ENCODE results near the gene KLF2.
"Not testable (repeated sequence)": the region's sequence is repeated elsewhere in the genome, so short reads cannot be mapped to it uniquely, and the experiment has no call there.

Gene KLF2
- total RNA-seq = 4.2 to 176 reads per million in 2 experiments

DNA sequence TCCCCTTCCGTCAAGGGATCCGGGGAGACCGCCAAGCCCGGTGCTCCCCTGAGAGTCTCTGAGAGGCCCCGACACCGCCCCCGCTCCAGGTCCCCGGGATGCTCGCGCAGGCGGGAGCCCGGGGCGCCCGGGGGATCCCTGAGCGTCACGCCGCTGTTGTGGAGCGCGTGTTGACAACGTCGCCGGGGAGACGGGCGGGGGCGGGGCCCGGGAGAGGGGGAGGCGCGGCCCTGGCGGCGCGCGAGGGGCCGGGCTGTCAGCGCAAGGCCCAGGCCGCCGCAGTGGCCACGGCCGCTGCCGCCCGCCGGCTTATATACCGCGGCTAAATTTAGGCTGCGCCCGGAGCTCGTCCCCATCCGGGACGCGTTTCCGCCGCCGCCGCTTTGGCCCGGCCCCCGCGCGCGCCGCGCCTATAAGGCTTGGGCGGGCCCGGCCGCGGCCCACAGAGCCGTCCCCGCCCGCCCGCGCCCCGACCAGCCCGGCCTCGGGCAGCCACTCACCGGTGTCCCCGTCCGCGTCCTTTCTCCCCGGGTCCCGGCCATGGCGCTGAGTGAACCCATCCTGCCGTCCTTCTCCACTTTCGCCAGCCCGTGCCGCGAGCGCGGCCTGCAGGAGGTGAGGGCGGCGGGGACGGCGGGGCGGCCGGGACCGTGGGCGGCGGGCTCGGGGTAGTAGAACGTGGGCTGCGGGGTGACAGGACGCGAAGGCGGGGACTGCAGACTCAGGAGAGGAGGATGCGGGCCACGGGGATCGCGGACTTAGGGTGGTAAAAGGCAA is at the start of gene KLF2:
Gene KLF2, plus strand, starts transcription at position 443 of the 777 bp plus-strand sequence. Its CDS starts 98 bp downstream, at position 541.
- DNase-seq (ENCODE audit: low read depth) = peak; percentile 94

DNA sequence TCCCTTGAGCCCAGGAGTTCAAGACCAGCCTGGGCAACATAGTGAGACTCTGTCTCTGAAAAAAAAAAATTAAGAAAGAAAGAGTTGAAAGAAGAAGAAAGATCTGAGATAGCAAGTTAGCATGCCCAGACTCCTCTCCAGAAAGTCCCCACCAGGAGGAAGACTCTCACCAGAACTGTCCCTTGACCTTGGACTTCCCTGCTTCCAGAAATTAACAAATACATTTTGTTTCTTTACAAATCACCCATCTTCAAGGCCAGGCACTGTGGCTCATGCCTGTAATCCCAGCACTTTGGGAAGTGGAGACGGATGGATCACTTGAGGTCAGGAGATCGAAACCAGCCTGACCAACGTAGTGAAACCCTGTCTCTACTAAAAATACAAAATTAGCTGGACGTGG is 44.3 kb upstream of the KLF2 start:
- no peak for DNase-seq (ENCODE audit: low read depth)

DNA sequence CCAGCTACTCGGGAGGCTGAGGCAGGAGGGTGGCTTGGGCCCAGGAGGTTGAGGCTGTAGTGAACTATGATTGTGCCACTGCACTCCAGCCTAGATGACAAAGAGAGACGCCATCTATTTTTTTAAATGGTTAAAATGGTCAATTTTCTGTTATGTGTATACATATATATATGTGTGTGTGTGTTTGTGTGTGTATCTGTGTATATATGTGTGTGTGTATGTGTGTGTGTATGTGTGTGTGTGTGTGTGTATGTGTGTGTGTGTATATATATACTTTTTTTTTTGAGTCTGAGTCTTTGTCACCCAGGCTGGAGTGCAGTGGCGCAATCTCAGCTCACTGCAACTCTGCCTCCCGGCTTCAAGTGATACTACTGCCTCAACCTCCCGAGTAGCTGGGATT is 42.9 kb upstream of the KLF2 start:
- DNase-seq (ENCODE audit: low read depth) = no peak

DNA sequence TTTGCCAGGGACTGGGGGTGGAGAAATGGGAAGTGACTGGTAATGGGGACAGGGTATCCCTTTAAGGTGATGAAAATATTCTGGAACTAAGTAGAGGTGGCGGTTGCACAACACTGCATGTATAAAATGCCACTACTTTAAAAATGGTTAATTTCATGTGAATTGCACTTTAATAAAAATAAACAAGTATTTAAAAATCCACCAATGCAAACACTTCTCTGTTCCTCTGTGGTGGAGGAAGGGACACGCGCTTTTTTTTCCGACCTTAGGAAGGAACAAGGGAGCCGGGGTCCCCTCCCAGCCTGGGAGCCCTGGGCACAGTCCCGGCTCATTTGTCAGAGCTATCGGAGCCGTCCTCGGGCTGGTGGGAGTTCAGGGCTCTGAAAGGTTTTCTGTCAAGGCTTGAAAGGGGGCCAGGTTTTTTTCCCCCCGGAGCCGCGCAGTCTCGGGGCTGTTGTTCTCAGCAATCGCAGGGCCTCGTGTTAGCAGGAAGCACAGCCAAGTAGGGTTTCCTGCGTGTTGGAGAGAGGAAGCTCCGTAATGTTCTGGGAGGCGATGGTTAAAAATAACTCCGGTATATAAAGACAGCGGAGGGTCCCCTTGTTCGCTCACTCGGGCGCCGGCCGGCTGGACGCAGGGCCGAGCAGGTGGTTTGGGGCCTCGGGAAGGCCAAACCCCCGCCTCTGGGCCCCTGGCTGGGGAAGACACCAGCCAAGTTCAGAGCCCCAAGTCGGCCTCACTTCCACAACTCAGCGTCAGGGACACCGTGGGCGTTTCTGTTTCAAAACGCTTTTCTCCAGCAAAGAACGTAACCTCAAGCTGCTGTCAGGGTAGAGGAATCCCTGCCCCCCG is 41.2 kb upstream of the KLF2 start:
- DNase-seq (ENCODE audit: low read depth) = peak; percentile 17

DNA sequence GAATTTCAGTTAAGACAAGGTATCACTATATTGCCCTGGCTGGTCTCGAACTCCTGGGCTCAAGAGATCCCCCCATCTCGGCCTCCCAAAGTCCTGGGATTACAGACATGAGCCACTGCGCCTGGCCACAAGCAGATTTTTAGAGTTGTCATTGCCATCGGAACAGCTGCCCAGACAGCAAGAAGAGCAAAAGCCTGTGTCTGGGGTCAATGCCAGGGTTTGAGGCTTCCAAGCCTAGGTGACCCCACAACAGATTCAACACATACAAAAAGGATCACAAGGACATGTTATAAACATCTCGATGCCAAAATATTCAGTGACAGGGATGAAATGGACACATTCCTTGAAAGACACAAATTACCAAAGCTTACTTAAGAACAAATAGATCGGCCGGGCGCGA is 40.1 kb upstream of the KLF2 start:
- DNase-seq (ENCODE audit: low read depth) = no peak

DNA sequence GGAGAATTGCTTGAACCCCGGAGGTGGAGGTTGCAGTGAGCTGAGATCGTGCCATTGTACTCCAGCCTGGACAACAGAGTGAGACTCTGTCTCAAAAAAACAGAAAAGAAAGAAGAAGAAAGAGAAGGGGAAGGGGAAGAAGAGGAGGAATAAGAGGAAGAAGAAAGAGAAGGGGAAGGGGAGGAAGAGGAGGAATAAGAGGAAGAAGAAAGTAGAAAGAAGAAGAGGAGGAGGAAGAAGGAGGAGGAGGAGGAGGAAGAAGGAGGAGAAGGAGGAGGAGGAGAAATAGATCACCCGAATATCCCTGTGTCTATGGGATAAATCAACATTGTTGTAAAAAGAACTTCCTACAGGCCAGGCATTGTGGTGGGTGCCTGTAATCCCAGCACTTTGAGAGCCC is 39.5 kb upstream of the KLF2 start:
- DNase-seq (ENCODE audit: low read depth) = not testable (repeated sequence)

DNA sequence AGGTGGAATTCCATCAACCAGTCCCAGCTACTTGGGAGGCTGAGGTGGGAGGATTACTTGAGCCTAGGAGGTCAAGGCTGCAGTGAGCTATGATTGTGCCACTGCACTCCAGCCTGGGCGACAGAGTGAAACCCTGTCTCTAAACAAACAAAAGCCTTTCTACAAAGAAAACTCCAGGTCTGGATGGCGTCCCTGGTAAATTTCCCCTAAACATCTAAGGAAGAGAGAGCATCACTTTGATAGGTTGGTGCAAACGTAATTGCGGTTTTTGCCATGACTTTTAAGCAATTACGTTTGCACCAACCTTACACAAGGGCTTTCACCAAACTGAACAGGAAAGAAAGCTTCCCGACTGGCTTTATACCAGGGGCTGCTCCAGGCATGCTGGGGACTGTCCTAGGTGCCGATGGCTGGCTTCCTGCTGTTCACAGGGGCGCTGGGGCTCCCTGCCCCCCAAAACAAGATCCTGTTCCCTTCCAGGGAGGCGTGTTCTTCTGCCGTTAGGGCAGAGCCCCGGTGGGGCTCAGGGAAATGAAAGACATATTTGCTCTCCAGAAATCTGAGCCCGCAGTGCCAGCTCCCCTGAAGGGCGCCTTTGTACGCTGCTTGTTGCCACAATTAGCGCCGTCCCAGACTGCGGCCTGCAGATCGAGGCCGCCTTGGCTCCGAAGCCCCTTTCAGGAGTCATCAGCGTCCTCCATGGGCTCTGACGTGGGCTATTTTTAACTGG is 38.7 kb upstream of the KLF2 start:
- DNase-seq (ENCODE audit: low read depth) = no peak

DNA sequence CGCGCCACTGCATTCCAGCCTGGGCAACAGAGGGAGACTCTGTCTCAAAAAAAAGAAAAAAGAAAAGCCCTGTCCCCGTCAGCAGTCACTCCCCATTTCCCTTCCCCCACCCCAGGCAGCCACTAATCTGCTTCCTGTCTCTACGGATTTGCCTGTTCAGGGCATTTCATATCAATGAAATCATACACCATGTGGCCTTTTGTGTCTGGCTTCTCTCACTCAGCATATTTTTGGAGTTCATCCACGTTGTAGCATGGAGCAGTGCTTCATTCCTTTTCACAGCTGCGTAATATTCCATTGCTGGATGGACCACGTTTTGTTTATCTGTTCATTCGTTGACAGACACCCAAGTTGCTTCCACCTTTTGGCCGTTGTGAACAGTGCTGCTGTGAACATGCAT is 36.1 kb upstream of the KLF2 start:
- DNase-seq (ENCODE audit: low read depth) = no peak

DNA sequence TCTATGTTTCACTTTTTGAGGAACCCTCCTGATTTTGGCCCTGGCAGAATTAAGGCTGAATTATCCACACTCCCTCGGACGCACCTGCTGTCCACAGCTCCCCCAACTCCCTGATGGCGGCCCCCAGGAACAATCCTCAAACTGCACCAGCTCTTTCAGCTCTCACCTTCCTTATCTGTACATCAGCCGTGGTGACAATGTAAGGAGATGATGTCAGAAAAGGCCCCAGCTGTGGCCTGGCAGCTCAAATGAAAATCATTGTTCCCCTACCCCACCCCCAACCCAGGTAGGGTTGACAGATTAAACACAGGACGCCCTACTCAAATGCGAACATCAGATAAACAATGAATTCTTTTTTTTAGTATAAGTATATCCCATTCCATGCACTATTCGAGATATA is 35.0 kb upstream of the KLF2 start:
- DNase-seq (ENCODE audit: low read depth) = no peak

DNA sequence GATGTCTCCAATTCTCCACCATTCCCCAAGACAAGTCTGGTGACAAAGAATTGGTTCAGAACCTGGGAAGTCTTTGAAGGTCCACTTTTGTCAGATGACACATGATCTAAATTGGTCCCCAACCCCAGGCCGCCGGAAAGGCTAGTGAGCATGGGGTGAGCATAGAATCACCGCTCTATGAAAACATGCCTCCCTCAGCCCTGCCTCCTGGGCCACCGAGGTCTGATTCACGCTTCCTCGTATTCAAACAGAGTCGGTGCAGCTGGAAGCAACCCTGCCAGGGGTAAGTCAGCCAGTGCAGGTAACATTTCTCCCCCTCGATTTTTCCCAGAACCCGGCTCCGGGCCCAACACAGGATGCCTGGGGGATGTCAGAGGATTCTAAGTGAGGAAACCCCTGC is 33.9 kb upstream of the KLF2 start:
- DNase-seq (ENCODE audit: low read depth) = no peak

DNA sequence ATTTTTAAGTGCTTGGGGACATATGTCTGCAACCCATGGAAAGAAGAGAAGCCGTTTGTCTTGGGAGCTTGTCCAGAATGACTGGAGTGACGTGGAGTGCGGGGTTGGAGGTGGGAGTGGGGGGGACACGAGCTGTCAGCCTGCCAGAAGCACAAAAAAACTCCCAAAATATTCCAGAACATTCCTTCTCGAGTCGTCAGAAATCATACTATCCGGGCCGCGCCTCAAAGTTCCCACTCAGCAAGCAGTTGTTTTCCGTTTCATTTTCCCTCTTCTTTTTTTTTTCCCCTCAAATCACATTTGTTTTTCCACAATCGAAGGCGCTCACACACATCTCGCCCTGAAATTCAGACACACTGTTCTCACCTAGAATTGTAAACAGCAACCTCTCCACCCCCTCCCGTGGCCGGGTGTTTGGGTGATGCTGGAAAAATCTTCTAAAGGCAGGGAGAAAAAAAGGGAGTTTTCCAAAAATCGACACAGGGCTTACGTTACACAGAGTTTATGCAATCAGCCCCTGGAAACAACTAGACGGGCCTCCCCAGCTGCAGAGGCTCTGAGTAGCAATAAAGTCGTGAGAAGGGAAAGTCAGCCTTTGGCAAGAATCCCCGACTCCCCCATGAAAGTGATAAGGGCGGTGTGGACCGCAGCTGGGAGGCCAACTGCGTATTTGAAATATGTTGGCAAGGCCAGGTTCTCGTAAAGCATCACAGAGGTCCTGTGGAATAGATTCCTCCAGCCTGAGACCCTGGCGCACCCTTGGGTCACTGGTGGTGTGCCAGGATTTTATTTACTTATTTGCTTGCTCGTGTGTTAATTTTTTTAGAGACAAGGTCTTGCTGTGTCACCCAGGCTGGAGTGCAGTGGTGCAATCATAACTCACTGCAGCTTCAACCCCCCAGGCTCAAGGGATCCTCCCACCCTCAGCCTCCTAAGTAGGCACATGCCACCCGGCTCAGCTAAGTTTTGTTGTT is 31.2 kb upstream of the KLF2 start:
- no peak for DNase-seq (ENCODE audit: low read depth)

DNA sequence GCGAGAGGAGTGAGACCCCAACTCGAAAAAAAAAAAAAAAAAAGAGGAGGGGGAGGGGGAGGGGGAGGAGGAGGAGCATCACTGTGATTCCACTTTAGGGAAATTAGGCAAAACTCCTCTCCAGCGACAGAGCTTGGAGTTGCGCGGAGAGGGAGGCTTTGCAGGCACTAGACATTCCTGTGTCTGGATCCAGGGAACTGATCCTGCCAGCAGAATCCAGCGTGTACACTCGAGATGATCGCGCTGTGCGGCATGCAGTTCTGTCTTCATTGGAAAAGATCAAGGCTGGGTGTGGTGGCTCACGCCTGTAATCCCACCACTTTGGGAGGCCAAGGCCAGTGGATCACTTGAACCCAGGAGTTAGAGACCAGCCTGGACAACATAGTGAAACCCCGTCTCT is 29.6 kb upstream of the KLF2 start:
- no peak for DNase-seq (ENCODE audit: low read depth)

DNA sequence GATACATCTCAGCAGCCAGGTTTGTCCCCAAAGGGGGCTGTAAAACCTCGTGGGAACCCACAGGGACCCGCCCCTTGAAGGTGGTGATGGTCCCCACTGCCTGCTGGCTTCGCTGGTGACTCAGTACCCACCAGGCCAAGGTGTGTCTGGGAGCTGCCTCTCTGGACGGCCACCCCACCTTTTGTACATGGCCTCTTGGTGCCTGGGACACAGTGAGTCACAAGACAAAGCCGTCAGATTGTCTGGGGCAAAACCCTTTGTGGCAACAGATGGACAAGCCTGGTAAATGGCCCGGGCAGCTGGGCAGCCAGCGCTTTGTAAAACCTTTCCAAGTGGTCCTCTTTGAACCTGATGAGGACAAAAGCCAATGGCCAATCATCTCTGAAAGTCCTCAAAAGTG is 27.9 kb upstream of the KLF2 start:
- no peak for DNase-seq (ENCODE audit: low read depth)

DNA sequence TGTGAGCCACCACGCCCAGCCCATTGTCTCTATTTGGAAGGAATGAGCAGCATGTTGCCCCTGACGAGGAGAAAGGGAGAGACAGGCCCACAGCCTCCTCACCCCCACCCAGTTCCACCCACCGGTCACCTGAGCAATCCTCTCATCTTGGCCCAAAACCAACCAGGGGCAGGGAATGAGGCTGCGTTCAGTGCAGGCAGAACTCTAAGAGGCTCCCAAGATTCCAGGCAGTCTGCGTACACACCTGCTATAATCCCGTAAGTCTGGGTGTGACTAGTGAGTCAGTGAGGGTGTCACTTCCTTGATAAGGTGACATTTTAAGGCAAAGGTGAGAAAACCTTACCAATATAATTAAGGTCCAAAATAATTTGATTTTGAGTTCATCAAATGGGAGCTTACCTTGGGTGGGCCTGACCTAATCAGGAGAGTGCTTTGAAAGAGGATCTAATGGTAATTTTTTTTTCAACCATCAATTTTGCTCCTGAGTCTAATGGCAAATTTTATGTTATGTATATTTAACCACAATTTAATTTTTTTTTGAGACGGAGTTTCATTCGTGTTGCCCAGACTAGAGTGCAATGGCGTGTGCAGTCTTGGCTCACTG is 26.9 kb upstream of the KLF2 start:
- DNase-seq (ENCODE audit: low read depth) = no peak

DNA sequence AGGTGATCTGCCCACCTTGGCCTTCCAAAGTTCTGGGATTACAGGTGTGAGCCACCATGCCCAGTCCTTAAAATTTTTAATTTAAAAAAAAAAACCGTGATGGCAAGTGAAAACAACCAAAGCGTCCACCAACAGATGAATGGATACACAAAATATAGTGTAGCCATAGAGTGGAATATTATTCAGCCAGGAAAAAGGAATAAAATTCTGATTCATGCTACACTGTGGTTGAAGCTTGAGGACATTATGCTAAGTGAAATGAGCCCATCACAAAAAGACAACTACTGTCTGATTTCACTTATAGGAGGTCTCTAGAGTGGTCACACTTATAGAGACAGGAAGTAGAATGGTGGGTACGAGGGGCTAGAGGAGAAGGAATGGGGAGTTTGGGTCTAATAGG is 26.3 kb upstream of the KLF2 start:
- DNase-seq (ENCODE audit: low read depth) = no peak

DNA sequence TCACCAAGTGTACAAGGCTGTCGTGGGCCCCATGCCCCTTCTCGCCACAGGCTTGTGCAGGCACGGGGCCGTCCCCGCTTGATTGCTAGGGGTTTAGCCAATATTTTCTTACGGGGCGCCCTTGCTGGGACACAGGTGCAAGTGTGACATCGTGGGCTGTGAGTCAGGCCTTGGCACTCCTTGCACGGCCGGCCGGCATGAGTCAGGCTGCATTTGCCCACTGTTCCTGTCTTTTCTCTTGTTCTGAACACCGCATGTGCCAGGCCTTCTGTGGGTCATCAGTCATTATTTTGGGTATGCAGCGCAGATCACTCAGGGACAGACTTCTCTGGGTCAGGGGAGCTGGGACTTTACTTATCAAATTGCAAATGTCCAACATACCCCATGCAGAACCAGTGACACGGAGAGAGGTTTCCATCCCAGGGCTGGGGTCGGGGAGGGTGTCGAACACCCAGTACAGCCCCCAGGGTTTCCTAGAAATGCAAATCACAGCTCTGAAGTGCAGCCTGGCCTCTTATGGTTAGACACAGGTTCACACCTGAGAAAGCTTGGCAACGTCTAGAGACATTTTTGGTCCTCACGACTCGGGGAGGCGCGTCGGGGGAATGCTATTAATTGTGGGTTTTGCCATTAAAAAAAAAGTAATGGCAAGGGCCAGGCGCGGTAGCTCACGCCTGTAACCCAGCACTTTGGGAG is 22.5 kb upstream of the KLF2 start:
- no peak for DNase-seq (ENCODE audit: low read depth)

DNA sequence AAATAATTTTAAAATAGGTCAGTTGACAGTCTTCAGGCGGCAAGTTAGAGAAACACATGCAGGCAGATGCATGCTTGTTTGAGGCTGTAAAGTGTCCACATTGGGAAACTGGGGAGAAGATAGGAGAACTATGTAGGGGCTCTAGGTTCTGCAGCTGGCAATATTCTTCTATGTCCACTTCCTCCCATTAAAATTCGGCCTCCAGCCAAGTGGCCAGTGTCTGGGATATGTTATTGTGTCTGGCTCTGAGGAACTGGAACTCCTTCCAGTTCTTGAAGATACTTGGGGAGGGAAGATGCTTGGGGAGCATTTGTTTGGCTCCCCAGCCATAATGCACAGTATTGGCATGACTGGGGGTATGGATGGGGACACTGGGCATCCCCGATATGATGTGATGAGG is 20.9 kb upstream of the KLF2 start:
- no peak for DNase-seq (ENCODE audit: low read depth)

DNA sequence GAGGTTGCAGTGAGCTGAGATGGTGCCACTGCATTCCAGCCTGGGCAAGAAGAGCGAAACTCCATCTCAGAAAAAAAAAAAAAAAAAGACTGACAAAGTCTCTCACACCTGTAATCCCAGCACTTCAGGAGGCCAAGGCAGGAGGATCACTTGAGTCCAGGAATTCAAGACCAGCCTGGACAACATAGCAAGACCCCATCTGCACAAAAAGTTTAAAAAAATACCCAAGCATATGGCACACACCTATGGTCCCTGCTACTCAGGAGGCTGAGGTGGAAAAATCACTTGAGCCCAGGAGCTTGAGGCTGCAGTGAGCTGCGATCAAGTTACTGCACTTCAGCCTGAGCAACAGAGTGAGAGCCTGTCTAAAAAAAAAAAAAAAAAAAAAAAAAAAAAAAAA is 20.1 kb upstream of the KLF2 start:
- not testable (repeated sequence) for DNase-seq (ENCODE audit: low read depth)

DNA sequence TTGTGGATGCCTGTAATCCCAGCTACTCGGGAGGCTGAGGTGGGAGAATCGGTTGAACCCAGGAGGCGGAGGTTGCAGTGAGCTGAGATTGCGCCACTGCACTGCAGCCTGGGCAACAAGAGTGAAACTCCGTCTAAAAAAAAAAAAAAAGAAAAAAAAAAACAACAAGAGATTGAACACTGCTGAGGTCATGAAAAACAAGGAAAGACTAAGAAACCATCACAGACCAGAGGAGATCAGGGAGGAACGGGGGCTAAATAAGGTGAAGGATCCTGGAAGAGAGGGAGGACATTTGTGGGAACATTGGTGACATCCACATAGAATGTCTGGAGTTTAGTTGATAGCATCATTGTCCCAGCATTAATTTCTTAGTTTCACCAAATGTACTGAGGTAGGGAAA is 19.6 kb upstream of the KLF2 start:
- DNase-seq (ENCODE audit: low read depth) = not testable (repeated sequence)

DNA sequence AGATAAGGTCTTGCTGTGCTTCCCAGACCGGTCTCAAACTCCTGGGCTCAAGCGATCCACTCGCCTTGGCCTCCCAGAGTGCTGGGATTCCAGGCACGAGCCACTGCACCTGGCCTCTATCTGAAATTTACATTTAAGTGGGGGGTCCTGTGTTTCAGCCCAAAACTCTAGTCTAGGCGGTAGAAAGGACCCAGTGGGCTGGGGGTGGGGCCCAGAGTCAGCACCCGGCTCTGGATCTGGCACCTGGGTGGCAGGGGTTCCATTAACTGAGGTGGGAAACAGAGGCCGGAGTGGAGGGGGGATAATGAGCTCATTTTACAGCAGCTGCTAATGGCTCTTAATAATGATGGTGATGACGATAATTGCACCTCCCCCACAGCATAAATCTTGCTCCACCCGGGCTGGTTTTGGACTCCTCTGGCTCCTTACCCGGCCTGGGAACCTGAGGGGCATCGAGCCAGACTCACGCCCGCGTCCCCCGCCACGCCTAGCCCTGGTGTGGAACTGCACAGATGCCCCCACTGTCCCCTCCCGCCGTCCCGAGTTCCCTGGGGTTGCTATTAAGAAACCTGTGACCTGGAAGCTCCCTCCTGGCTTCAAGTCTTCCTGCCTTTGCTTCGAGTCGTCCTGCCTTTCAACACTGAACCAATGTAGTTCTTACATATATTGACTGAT is 17.8 kb upstream of the KLF2 start:
- no peak for DNase-seq (ENCODE audit: low read depth)

Measured in T follicular helper cell (primary cell).